GM23338 (cell line): ENCODE results near the gene TPM2. TPM values are rescaled to one million over a fixed set of nuclear protein-coding genes. Genes with fewer than 3 reads are reported as not detected.
"Not testable (repeated sequence)": the region's sequence is repeated elsewhere in the genome, so short reads cannot be mapped to it uniquely, and the experiment has no call there.

ENCODE experiments used
- ATAC-seq: fragments of 200-7000 bp; cut with Tn5 transposase; 3 replicates; pipeline ENCODE4 v1.9.1; 2020
- DNase-seq: peaks from one replicate; pipeline ENCODE4 v3.0.0-alpha.2; 2015; ENCODE audit warnings: low spot score
- H2AFZ ChIP-seq: fragments of 200-600 bp; sonication (generic); 2 replicates; pipeline ENCODE4 v1.8.0; 2016; ENCODE audit warnings: antibody characterized with exemption, mild to moderate bottlenecking, moderate library complexity
- H3F3A ChIP-seq: fragments of 200-600 bp; sonication (generic); replicated peaks from 2 replicates; pipeline ENCODE4 v1.8.0; 2017; ENCODE audit warnings: antibody characterized with exemption, mixed run types, low read depth
- H3K27ac ChIP-seq: fragments of 200-600 bp; sonication (generic); 2 replicates; pipeline ENCODE4 v1.6.1; 2016; ENCODE audit warnings: low read depth
- H3K27me3 ChIP-seq: fragments of 200-600 bp; sonication (generic); 2 replicates; pipeline ENCODE4 v1.8.0; 2016; ENCODE audit warnings: mild to moderate bottlenecking, mixed run types, moderate library complexity; ENCODE audit not compliant: insufficient read depth
- H3K36me3 ChIP-seq: fragments of 200-600 bp; sonication (generic); 2 replicates; pipeline ENCODE4 v1.8.0; 2016; ENCODE audit warnings: mild to moderate bottlenecking; ENCODE audit not compliant: insufficient read depth
- H3K4me1 ChIP-seq: fragments of 200-600 bp; sonication (generic); 2 replicates; pipeline ENCODE4 v1.8.0; 2016; ENCODE audit warnings: mild to moderate bottlenecking, moderate library complexity; ENCODE audit not compliant: insufficient read depth
- H3K4me2 ChIP-seq: fragments of 200-600 bp; sonication (generic); 2 replicates; pipeline ENCODE4 v1.7.1; 2017; ENCODE audit warnings: mixed run types
- H3K4me3 ChIP-seq: fragments of 200-600 bp; sonication (generic); 2 replicates; pipeline ENCODE4 v1.6.1; 2016; ENCODE audit warnings: mixed run types
- H3K79me2 ChIP-seq: fragments of 200-600 bp; sonication (generic); replicated peaks from 2 replicates; pipeline ENCODE4 v1.8.0; 2017; ENCODE audit warnings: mild to moderate bottlenecking; ENCODE audit not compliant: insufficient read depth
- H3K9me2 ChIP-seq: fragments of 200-600 bp; sonication (generic); 2 replicates; pipeline ENCODE4 v1.8.0; 2017; ENCODE audit not compliant: insufficient read depth
- H4K20me1 ChIP-seq: fragments of 200-600 bp; sonication (generic); replicated peaks from 2 replicates; pipeline ENCODE4 v1.8.0; 2017; ENCODE audit warnings: mild to moderate bottlenecking; ENCODE audit not compliant: insufficient read depth
- H3K27ac Mint-ChIP-seq: 2 replicates; pipeline ENCODE4 v1.8.0; 2020; ENCODE audit warnings: inconsistent platforms, mild to moderate bottlenecking, moderate library complexity, mixed read lengths
- H3K27me3 Mint-ChIP-seq: 3 replicates; pipeline ENCODE4 v1.8.0; 2022; ENCODE audit warnings: low read depth, mild to moderate bottlenecking, moderate library complexity, mixed read lengths, inconsistent platforms; ENCODE audit not compliant: insufficient read depth, poor library complexity
- H3K36me3 Mint-ChIP-seq: 3 replicates; pipeline ENCODE4 v1.8.0; 2021; ENCODE audit warnings: low read depth, mild to moderate bottlenecking, inconsistent platforms, moderate library complexity, mixed read lengths
- H3K4me1 Mint-ChIP-seq: 3 replicates; pipeline ENCODE4 v1.8.0; 2020; ENCODE audit warnings: mild to moderate bottlenecking, inconsistent platforms, mixed read lengths
- H3K4me3 Mint-ChIP-seq: 3 replicates; pipeline ENCODE4 v1.8.0; 2021; ENCODE audit warnings: moderate library complexity, mild to moderate bottlenecking, inconsistent platforms, mixed read lengths
- H3K9me3 Mint-ChIP-seq: 3 replicates; pipeline ENCODE4 v1.8.0; 2020; ENCODE audit warnings: moderate library complexity, mild to moderate bottlenecking, inconsistent platforms, mixed read lengths
- CTCF ChIP-seq, 2 experiments: fragments of 200-600 bp in 1 of 2; sonication (generic) in 1 of 2; conservative IDR thresholded peaks; 2 replicates each; pipeline versions ENCODE4 v1.5.1 to v1.6.1; 2016 to 2017; ENCODE audit warnings: antibody characterized with exemption in 2 of 2, low read depth in 2 of 2, mild to moderate bottlenecking in 2 of 2, moderate library complexity in 1 of 2
- ETS1 ChIP-seq: IDR thresholded peaks from 2 replicates; pipeline ENCODE4 v1.6.1; 2016; ENCODE audit warnings: antibody characterized with exemption
- EZH2phosphoT487 ChIP-seq: fragments of 200-600 bp; sonication (generic); IDR thresholded peaks from one replicate; pipeline ENCODE4 v1.8.1; 2018; ENCODE audit warnings: antibody characterized with exemption; ENCODE audit not compliant: unreplicated experiment
- REST ChIP-seq: IDR thresholded peaks from one replicate; pipeline ENCODE4 v1.6.1; 2018; ENCODE audit warnings: antibody characterized with exemption; ENCODE audit not compliant: unreplicated experiment
- polyA plus RNA-seq: library from polyadenylated mRNA; unstranded; fragments of >200 nt; fragmentation: Nextera tagmentation; extraction: Ambion mirVana; gene quantifications from 2 replicates; pipeline ENCODE4 v1.2.1, GENCODE V29; 2016
- total RNA-seq: library from RNA; depleted of rRNA; stranded (reverse); fragments of >200 nt; shearing (Covaris generic); gene quantifications from 2 replicates; pipeline ENCODE4 v1.2.3, GENCODE V29; 2014

TPM2 gene
- total and polyA plus RNA-seq, 2 experiments from 2014 or later = 116 to 488 TPM

GRCh38 chr9:35646153-35646532 is 43.6 kb downstream of the TPM2 start:
- peak; percentile 91 for DNase-seq
- H3K4me1 Mint-ChIP-seq = peaks cover 43% of the 10 kb centered on the region
- H3K9me2 ChIP-seq = no peaks in the 10 kb centered on the region
- H2AFZ ChIP-seq = peak overlapping the region; percentile 99
- TF ChIP-seq EZH2phosphoT487 (no peak), ETS1 (0 out of 2 replicates have a peak, but pooled peaks have one; percentile 28), CTCF (conservative IDR thresholded peaks at IDR 0.05; ENCODE audit: low read depth in 2 of 2) (peak; percentile 18 to 33; a peak in 2 of 4 replicates), REST (no peak)
- H3K4me3 ChIP-seq = peak overlapping the region; percentile 95
- peak overlapping the region; percentile 97 for H3K4me2 ChIP-seq
- H3K36me3 ChIP-seq = no peaks in the 10 kb centered on the region
- H4K20me1 ChIP-seq = no peaks in the 10 kb centered on the region
- H3K36me3 Mint-ChIP-seq = peaks cover under 1% of the 10 kb centered on the region
- H3K4me3 Mint-ChIP-seq = peak overlapping the region; percentile 83
- peaks cover 32% of the 10 kb centered on the region for H3K27me3 Mint-ChIP-seq
- peak overlapping the region; percentile 87 for H3K27ac ChIP-seq
- peaks cover 3% of the 10 kb centered on the region for H3K9me3 Mint-ChIP-seq
- H3F3A ChIP-seq = peaks cover 15% of the 10 kb centered on the region; the same call in 1 of the 2 replicates
- H3K27ac Mint-ChIP-seq = peak overlapping the region; percentile 80
- H3K27me3 ChIP-seq = no peaks in the 10 kb centered on the region
- no peaks in the 10 kb centered on the region for H3K79me2 ChIP-seq
- peak; percentile 72 for ATAC-seq
- H3K4me1 ChIP-seq = peaks cover 38% of the 10 kb centered on the region

GRCh38 chr9:35645736-35646135 is 44.0 kb downstream of the TPM2 start:
- H3F3A ChIP-seq = peaks cover 15% of the 10 kb centered on the region; the same call in 1 of the 2 replicates
- not testable (repeated sequence) for H3K27me3 ChIP-seq, H3K27ac Mint-ChIP-seq, H3K36me3 ChIP-seq, H3K9me3 Mint-ChIP-seq, H3K9me2 ChIP-seq, H3K36me3 Mint-ChIP-seq, H3K79me2 ChIP-seq, H4K20me1 ChIP-seq
- ATAC-seq (peak; percentile 2; the same call in 2 of the 3 replicates), DNase-seq (peak; percentile 30)
- peaks cover 39% of the 10 kb centered on the region for H3K4me1 Mint-ChIP-seq
- H3K4me3 Mint-ChIP-seq = peak overlapping the region; percentile 83
- peaks cover 31% of the 10 kb centered on the region for H3K27me3 Mint-ChIP-seq
- H2AFZ ChIP-seq = peak overlapping the region; percentile 99
- H3K27ac ChIP-seq = peak overlapping the region; percentile 87
- peaks cover 34% of the 10 kb centered on the region for H3K4me1 ChIP-seq
- H3K4me3 ChIP-seq = peak overlapping the region; percentile 95
- H3K4me2 ChIP-seq = peak overlapping the region; percentile 97
